GM12878 (cell line): ENCODE measurements around the gene CMBL.

Experiments
- BCL3 ChIP-seq: IDR thresholded peaks from 2 replicates; pipeline ENCODE4 v1.6.1; 2011; ENCODE audit warnings: borderline replicate concordance, low read depth, mild to moderate bottlenecking, moderate library complexity, low read length; ENCODE audit not compliant: insufficient read depth, poor library complexity, severe bottlenecking
- CEBPB ChIP-seq, 2 experiments: fragments of 150-350 bp in 1 of 2; IDR thresholded peaks; 2 replicates each; pipeline ENCODE4 v1.6.1; 2012 to 2014; ENCODE audit warnings: low read depth in 2 of 2, low read length in 2 of 2, borderline replicate concordance in 1 of 2, inconsistent platforms in 1 of 2
- CTCF ChIP-seq, 3 experiments: IDR thresholded peaks in 2 of 3; conservative IDR thresholded peaks in 1 of 3; 2 replicates each; pipeline ENCODE4 v1.5.1; 2011; ENCODE audit warnings: low read depth in 3 of 3, low read length in 3 of 3, mild to moderate bottlenecking in 3 of 3, control low read depth in 2 of 3, moderate library complexity in 2 of 3, inconsistent platforms in 1 of 3, mixed read lengths in 1 of 3; ENCODE audit not compliant: control insufficient read depth in 2 of 3, insufficient read depth in 1 of 3; ENCODE audit errors: extremely low read depth in 1 of 3
- ETV6 ChIP-seq, 2 experiments: fragments of 450-650 bp in 1 of 2; IDR thresholded peaks in 1 of 2; conservative IDR thresholded peaks in 1 of 2; 2 replicates each; pipeline ENCODE4 v1.6.1; 2014; ENCODE audit warnings: antibody characterized with exemption in 1 of 2, borderline replicate concordance in 1 of 2, low read depth in 1 of 2, mild to moderate bottlenecking in 1 of 2, moderate library complexity in 1 of 2
- EZH2 ChIP-seq: IDR thresholded peaks from 2 replicates; pipeline ENCODE4 v1.6.1; 2012; ENCODE audit warnings: low read depth, mild to moderate bottlenecking, control low read depth, inconsistent platforms, low read length, borderline replicate concordance; ENCODE audit not compliant: control insufficient read depth
- HDAC2 ChIP-seq: fragments of 200-600 bp; sonication (generic); IDR thresholded peaks from 2 replicates; pipeline ENCODE4 v1.6.1; 2017
- KAT2A ChIP-seq: conservative IDR thresholded peaks from 2 replicates; pipeline ENCODE4 v1.6.1; 2011; ENCODE audit warnings: low read depth, low read length; ENCODE audit not compliant: control insufficient read depth
- SMARCA5 ChIP-seq: fragments of 450-650 bp; IDR thresholded peaks from 2 replicates; pipeline ENCODE4 v1.6.1; 2017; ENCODE audit warnings: mild to moderate bottlenecking
- USF2 ChIP-seq: IDR thresholded peaks from 2 replicates; pipeline ENCODE4 v1.6.1; 2011; ENCODE audit warnings: low read depth, low read length, improper control_type of control experiment, borderline replicate concordance
- YY1 ChIP-seq: IDR thresholded peaks from 2 replicates; pipeline ENCODE4 v1.6.1; 2011; ENCODE audit warnings: low read depth, mild to moderate bottlenecking, low read length

- TF ChIP-seq CEBPB (IDR thresholded peaks at IDR 0.05; ENCODE audit: borderline replicate concordance in 1 of 2, low read depth in 2 of 2, low read length in 2 of 2) (no peak), USF2 (no peak), KAT2A (no peak), HDAC2 (no peak), CTCF (IDR thresholded peaks at IDR 0.05 in 2 of 3, conservative IDR thresholded peaks at IDR 0.05 in 1 of 3; ENCODE audit: control insufficient read depth in 2 of 3, extremely low read depth in 1 of 3, insufficient read depth in 1 of 3, low read depth in 3 of 3, low read length in 3 of 3) (no peak), YY1 (no peak), EZH2 (no peak), ETV6 (conservative IDR thresholded peaks at IDR 0.05 in 1 of 2, IDR thresholded peaks at IDR 0.05 in 1 of 2; ENCODE audit: borderline replicate concordance in 1 of 2, low read depth in 1 of 2) (no peak), SMARCA5 (no peak), BCL3 (no peak)
Measured at GRCh38 chr5:10286162-10286861, 21.4 kb downstream of the CMBL start.
